K562 (cell line): Measurements from ENCODE around the gene ZPBP.

Experiments used
- FOXK2 ChIP-seq, 2 experiments: fragments of 450-650 bp; IDR thresholded peaks in 1 of 2; conservative IDR thresholded peaks in 1 of 2; 2 replicates each; pipeline ENCODE4 v1.6.1; 2016; ENCODE audit warnings: low read depth in 2 of 2, mild to moderate bottlenecking in 1 of 2
- RFX5 ChIP-seq: IDR thresholded peaks from 2 replicates; pipeline ENCODE4 v1.6.1; 2011; ENCODE audit warnings: low read depth, mild to moderate bottlenecking, improper control_type of control experiment, low read length
- ZBTB7A ChIP-seq: IDR thresholded peaks from 2 replicates; pipeline ENCODE4 v1.6.1; 2011; ENCODE audit warnings: low read depth, mild to moderate bottlenecking, low read length, moderate library complexity, borderline replicate concordance; ENCODE audit not compliant: control insufficient read depth
- ZNF277 ChIP-seq: fragments of 250-450 bp; sonication (Bioruptor Pico); IDR thresholded peaks from 2 replicates; pipeline ENCODE4 v1.8.0; 2022; ENCODE audit warnings: inconsistent platforms, mild to moderate bottlenecking, moderate library complexity, borderline replicate concordance

GRCh38 chr7:49927631-49928030, 165.4 kb downstream of the ZPBP start:
- TF ChIP-seq ZNF277 (CRISPR knock-in tag) (no peak), RFX5 (no peak), FOXK2 (conservative IDR thresholded peaks at IDR 0.05 in 1 of 2, IDR thresholded peaks at IDR 0.05 in 1 of 2; ENCODE audit: low read depth in 2 of 2) (no peak), ZBTB7A (no peak)
